ENCODE results near the gene BABAM2.

GRCh38 chr2:27984153-27984552 is 93.6 kb downstream of the BABAM2 start:
- TF ChIP-seq ZNF274 (IDR thresholded peaks at IDR 0.05; ENCODE audit: low read length) (no peak), ZNF274 (tag by site-specific recombination; IDR thresholded peaks at IDR 0.05; ENCODE audit: borderline replicate concordance) (no peak), SETDB1 (IDR thresholded peaks at IDR 0.05; ENCODE audit: insufficient read length, low read length) (no peak), ZSCAN30 (tag by site-specific recombination; IDR thresholded peaks at IDR 0.05) (no peak), ZEB2 (tag by site-specific recombination; IDR thresholded peaks at IDR 0.05) (no peak)
